ENCODE results near the gene CD68.

CD68 gene

GRCh38 chr17:7627250-7628121 lies 48.0 kb downstream of the CD68 start, which contains the start of gene SAT2:
TSS of gene SAT2 (minus strand) at chr17:7627821. CDS start at chr17:7627635, 186 bp downstream.
- no peak for TF ChIP-seq FOXP2 (optimal IDR thresholded peaks at IDR 0.05; ENCODE audit: borderline replicate concordance, extremely low read depth, extremely low read length, insufficient read depth)
- no peak for TF ChIP-seq SIN3A (IDR thresholded peaks at IDR 0.05; ENCODE audit: borderline replicate concordance, insufficient read depth, low read length)
- TF ChIP-seq POLR2AphosphoS5 (IDR thresholded peaks at IDR 0.05; ENCODE audit: low read depth, low read length), result peak; percentile 95
- TF ChIP-seq REST (IDR thresholded peaks at IDR 0.05; ENCODE audit: insufficient read depth in 1 of 2, low read depth in 2 of 2, low read length in 2 of 2), result 0 out of 4 replicates have a peak, but pooled peaks of 1 of the 2 experiments have one; percentile 9
- TF ChIP-seq TAF1 (IDR thresholded peaks at IDR 0.05; ENCODE audit: borderline replicate concordance, insufficient read depth, low read length), result peak; percentile 81; the same call in 1 of the 2 replicates

GRCh38 chr17:7629939-7630571 lies 50.6 kb downstream of the CD68 start, which contains the start of gene SHBG:
TSS of gene SHBG (plus strand) at chr17:7630135. CDS start at chr17:7630173, 38 bp downstream.
- no peak for TF ChIP-seq POLR2AphosphoS5 (IDR thresholded peaks at IDR 0.05; ENCODE audit: low read depth, low read length)
- TF ChIP-seq FOXP2 (optimal IDR thresholded peaks at IDR 0.05; ENCODE audit: borderline replicate concordance, extremely low read depth, extremely low read length, insufficient read depth), result no peak
- no peak for TF ChIP-seq REST (IDR thresholded peaks at IDR 0.05; ENCODE audit: insufficient read depth in 1 of 2, low read depth in 2 of 2, low read length in 2 of 2)
- TF ChIP-seq SIN3A (IDR thresholded peaks at IDR 0.05; ENCODE audit: borderline replicate concordance, insufficient read depth, low read length), result no peak
- no peak for TF ChIP-seq TAF1 (IDR thresholded peaks at IDR 0.05; ENCODE audit: borderline replicate concordance, insufficient read depth, low read length)

Measured in PFSK-1 (cell line).